NAMALWA (cell line): ENCODE measurements around the gene HSD17B8.
"Not testable (repeated sequence)": the region's sequence is repeated elsewhere in the genome, so short reads cannot be mapped to it uniquely, and the experiment has no call there.

Experiments used
- DNase-seq: peaks from one replicate; pipeline ENCODE4 v3.0.0-alpha.2; 2015; ENCODE audit warnings: low spot score

Gene HSD17B8

GRCh38 chr6:33206027-33206863 lies 1.8 kb downstream of the HSD17B8 start:
- DNase-seq = no peak

GRCh38 chr6:33206864-33207551 lies 2.6 kb downstream of the HSD17B8 start:
- no peak for DNase-seq

- DNase-seq = no peak
Measured at GRCh38 chr6:33207552-33208090, 3.2 kb downstream of the HSD17B8 start.

GRCh38 chr6:33208091-33208967 lies 3.9 kb downstream of the HSD17B8 start, which contains the start of gene RING1:
RING1 (plus strand) TSS chr6:33208500; CDS start chr6:33208823, 323 bp downstream.
- DNase-seq = peak; percentile 76

GRCh38 chr6:33209856-33210255 lies 5.4 kb downstream of the HSD17B8 start:
- DNase-seq = no peak

- DNase-seq = no peak
Measured at GRCh38 chr6:33211136-33211535, 6.7 kb downstream of the HSD17B8 start.

GRCh38 chr6:33211666-33212422 lies 7.4 kb downstream of the HSD17B8 start:
- DNase-seq = no peak

GRCh38 chr6:33212857-33213165 lies 8.4 kb downstream of the HSD17B8 start:
- DNase-seq = no peak

GRCh38 chr6:33213166-33213988 lies 8.9 kb downstream of the HSD17B8 start:
- no peak for DNase-seq

GRCh38 chr6:33213989-33214335 lies 9.5 kb downstream of the HSD17B8 start:
- DNase-seq = no peak

- no peak for DNase-seq
Measured at GRCh38 chr6:33215271-33216116, 11.0 kb downstream of the HSD17B8 start.

- DNase-seq = no peak
Measured at GRCh38 chr6:33216117-33216649, 11.7 kb downstream of the HSD17B8 start.

- DNase-seq = no peak
Measured at GRCh38 chr6:33217246-33217645, 12.8 kb downstream of the HSD17B8 start.

GRCh38 chr6:33217681-33218080 lies 13.2 kb downstream of the HSD17B8 start:
- DNase-seq = no peak

- not testable (repeated sequence) for DNase-seq
Measured at GRCh38 chr6:33226503-33227120, 22.2 kb downstream of the HSD17B8 start.

GRCh38 chr6:33235221-33235634 lies 30.8 kb downstream of the HSD17B8 start:
- DNase-seq = no peak

GRCh38 chr6:33236328-33236727 lies 31.9 kb downstream of the HSD17B8 start:
- no peak for DNase-seq

- DNase-seq = no peak
Measured at GRCh38 chr6:33236852-33237251, 32.4 kb downstream of the HSD17B8 start.

GRCh38 chr6:33237741-33238140 lies 33.3 kb downstream of the HSD17B8 start:
- no peak for DNase-seq
